WTC11 (cell line): Measurements from ENCODE around the gene OR2C3. TPM values are rescaled to one million over a fixed set of nuclear protein-coding genes. Genes with fewer than 3 reads are reported as not detected.

Experiments used
- ATAC-seq: fragments of 200-7000 bp; cut with Tn5 transposase; 2 replicates; pipeline ENCODE4 v1.10.0; 2021; ENCODE audit warnings: mild to moderate bottlenecking, moderate library complexity
- CTCF ChIA-PET: fragments of 300-600 bp; sonication (Branson Sonifier 250); formaldehyde crosslinking; loops from one replicate; lab custom pipeline; 2021; ENCODE audit warnings: antibody characterized with exemption; lab: Charles Lee
- POLR2A ChIA-PET: fragments of 350-600 bp; sonication (Branson Sonifier 250); formaldehyde crosslinking; loops from one replicate; lab custom pipeline; 2021; ENCODE audit warnings: antibody characterized with exemption; lab: Charles Lee
- DNase-seq: peaks from one replicate; pipeline ENCODE4 v3.0.0; 2021; ENCODE audit warnings: low spot score
- H3K27ac Mint-ChIP-seq: 2 replicates; pipeline ENCODE4 v1.8.0; 2021; ENCODE audit warnings: mixed read lengths
- H3K27me3 Mint-ChIP-seq: 2 replicates; pipeline ENCODE4 v1.8.0; 2021; ENCODE audit warnings: low read depth, mild to moderate bottlenecking, moderate library complexity, mixed read lengths
- H3K36me3 Mint-ChIP-seq: 2 replicates; pipeline ENCODE4 v1.8.0; 2021; ENCODE audit warnings: mixed read lengths
- H3K4me1 Mint-ChIP-seq: 2 replicates; pipeline ENCODE4 v1.8.0; 2022; ENCODE audit warnings: mixed read lengths
- H3K4me3 Mint-ChIP-seq: 2 replicates; pipeline ENCODE4 v1.8.0; 2021; ENCODE audit warnings: mild to moderate bottlenecking, moderate library complexity, mixed read lengths
- H3K9me3 Mint-ChIP-seq: 2 replicates; pipeline ENCODE4 v1.8.0; 2021; ENCODE audit warnings: mixed read lengths
- ATF1 ChIP-seq: sonication (generic); formaldehyde crosslinking; IDR thresholded peaks from 2 replicates; pipeline ENCODE4 v1.8.1; 2023; ENCODE audit warnings: mild to moderate bottlenecking, moderate library complexity, missing genetic modification reagents
- CTCF ChIP-seq: fragments of 200-600 bp; IDR thresholded peaks from 2 replicates; pipeline ENCODE4 v1.8.0; 2022; ENCODE audit warnings: antibody characterized with exemption
- ESRRA ChIP-seq: sonication (generic); formaldehyde crosslinking; IDR thresholded peaks from 2 replicates; pipeline ENCODE4 v1.8.1; 2022; ENCODE audit warnings: mild to moderate bottlenecking, missing genetic modification reagents, borderline replicate concordance
- HMGA2 ChIP-seq: fragments of 250-450 bp; sonication (Bioruptor Pico); IDR thresholded peaks from 2 replicates; pipeline ENCODE4 v1.4.0; 2021; ENCODE audit warnings: mild to moderate bottlenecking, moderate library complexity
- IRF2 ChIP-seq: sonication (generic); formaldehyde crosslinking; IDR thresholded peaks from 2 replicates; pipeline ENCODE4 v1.8.0; 2022; ENCODE audit warnings: low read depth, missing genetic modification reagents, borderline replicate concordance
- JAZF1 ChIP-seq: fragments of 250-450 bp; sonication (Bioruptor Pico); IDR thresholded peaks from 2 replicates; pipeline ENCODE4 v1.9.0; 2021; ENCODE audit warnings: moderate library complexity, mild to moderate bottlenecking, inconsistent platforms
- JUN ChIP-seq: sonication (generic); formaldehyde crosslinking; IDR thresholded peaks from 2 replicates; pipeline ENCODE4 v1.8.0; 2023; ENCODE audit warnings: mild to moderate bottlenecking, missing genetic modification reagents
- MLX ChIP-seq: sonication (generic); formaldehyde crosslinking; IDR thresholded peaks from 2 replicates; pipeline ENCODE4 v1.8.1; 2023; ENCODE audit warnings: mild to moderate bottlenecking, missing genetic modification reagents, moderate library complexity
- NFATC4 ChIP-seq: fragments of 250-450 bp; sonication (Bioruptor Pico); IDR thresholded peaks from 2 replicates; pipeline ENCODE4 v1.9.0; 2021; ENCODE audit warnings: mild to moderate bottlenecking
- NR3C1 ChIP-seq: sonication (generic); formaldehyde crosslinking; conservative IDR thresholded peaks from 2 replicates; pipeline ENCODE4 v1.8.1; 2023; ENCODE audit warnings: low read depth, mild to moderate bottlenecking, missing genetic modification reagents
- SOX15 ChIP-seq: fragments of 250-450 bp; sonication (Bioruptor Pico); IDR thresholded peaks from 2 replicates; pipeline ENCODE4 v1.9.0; 2021; ENCODE audit warnings: mild to moderate bottlenecking
- SP1 ChIP-seq: sonication (generic); formaldehyde crosslinking; conservative IDR thresholded peaks from 2 replicates; pipeline ENCODE4 v1.8.1; 2022; ENCODE audit warnings: missing genetic modification reagents
- TEAD4 ChIP-seq: sonication (generic); formaldehyde crosslinking; IDR thresholded peaks from 2 replicates; pipeline ENCODE4 v1.8.0; 2022; ENCODE audit warnings: mild to moderate bottlenecking, missing genetic modification reagents
- TP53 ChIP-seq: sonication (generic); formaldehyde crosslinking; IDR thresholded peaks from 2 replicates; pipeline ENCODE4 v1.8.1; 2023; ENCODE audit warnings: mild to moderate bottlenecking, missing genetic modification reagents
- USF2 ChIP-seq: sonication (generic); formaldehyde crosslinking; IDR thresholded peaks from 2 replicates; pipeline ENCODE4 v1.8.1; 2023; ENCODE audit warnings: mild to moderate bottlenecking, missing genetic modification reagents, moderate library complexity
- ZBTB21 ChIP-seq: sonication (generic); formaldehyde crosslinking; IDR thresholded peaks from 2 replicates; pipeline ENCODE4 v1.8.1; 2023; ENCODE audit warnings: mild to moderate bottlenecking, missing genetic modification reagents, borderline replicate concordance
- ZMAT4 ChIP-seq: fragments of 250-450 bp; sonication (Bioruptor Pico); IDR thresholded peaks from 2 replicates; pipeline ENCODE4 v1.9.0; 2021; ENCODE audit warnings: mild to moderate bottlenecking
- ZNF121 ChIP-seq: sonication (generic); formaldehyde crosslinking; IDR thresholded peaks from 2 replicates; pipeline ENCODE4 v1.8.0; 2023; ENCODE audit warnings: missing genetic modification reagents
- ZNF396 ChIP-seq: fragments of 250-450 bp; sonication (Bioruptor Pico); IDR thresholded peaks from 2 replicates; pipeline ENCODE4 v1.8.0; 2021; ENCODE audit warnings: mild to moderate bottlenecking, moderate library complexity, borderline replicate concordance
- ZNF425 ChIP-seq: fragments of 250-450 bp; sonication (Bioruptor Pico); conservative IDR thresholded peaks from 2 replicates; pipeline ENCODE4 v1.9.0; 2021; ENCODE audit warnings: mild to moderate bottlenecking
- total RNA-seq: library from RNA; stranded (reverse); gene quantifications from 3 replicates; pipeline ENCODE4 v1.2.3, GENCODE V29; 2021
- TF ChIP-seq, protein P1 (sequence below): sonication (generic); formaldehyde crosslinking; IDR thresholded peaks from 2 replicates; pipeline ENCODE4 v1.8.0; 2022; ENCODE audit warnings: mild to moderate bottlenecking, missing genetic modification reagents
- TF ChIP-seq, protein P2 (sequence below): fragments of 250-450 bp; sonication (Bioruptor Pico); IDR thresholded peaks from 2 replicates; pipeline ENCODE4 v1.8.0; 2021; ENCODE audit warnings: mild to moderate bottlenecking
- TF ChIP-seq, protein P3 (sequence below): sonication (generic); formaldehyde crosslinking; IDR thresholded peaks from 2 replicates; pipeline ENCODE4 v1.8.0; 2022; ENCODE audit warnings: mild to moderate bottlenecking, missing genetic modification reagents

OR2C3 gene
- total RNA-seq, 1 experiment from 2014 or later, result not detected

DNA sequence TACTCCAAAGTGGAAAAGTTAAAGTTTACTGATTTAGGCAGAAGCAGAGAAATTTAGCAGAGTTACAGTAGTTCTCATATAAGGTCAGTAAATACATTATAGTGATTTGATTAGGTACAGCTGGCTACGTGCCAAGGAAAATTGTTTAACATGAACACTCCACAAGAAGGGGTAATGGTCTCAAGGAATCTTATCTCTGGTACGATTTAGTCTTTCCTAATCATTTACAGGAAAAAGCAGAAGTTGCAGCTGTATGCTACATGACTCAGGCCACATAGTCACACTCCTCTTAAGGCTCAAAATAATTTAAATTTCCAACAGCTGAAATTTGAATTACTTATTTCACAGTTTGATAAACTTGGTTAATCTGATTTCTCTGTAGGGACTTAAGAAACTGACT, 41.5 kb downstream of the OR2C3 start:
- Mint-ChIP-seq H3K36me3 (no peaks in the 10 kb centered on the region), H3K27ac (no peak overlapping the region), H3K4me1 (peaks cover 24% of the 10 kb centered on the region), H3K4me3 (no peak overlapping the region), H3K27me3 (no peaks in the 10 kb centered on the region), H3K9me3 (peaks cover 4% of the 10 kb centered on the region; the same call in 1 of the 2 replicates)
- TF ChIP-seq ATF1 (CRISPR knock-in tag), result no peak
- no peak for TF ChIP-seq TP53 (CRISPR knock-in tag)
- TF ChIP-seq SOX15 (CRISPR knock-in tag), result no peak
- TF ChIP-seq ZNF396, result no peak
- no peak for TF ChIP-seq IRF2 (CRISPR knock-in tag)
- ChIA-PET POLR2A (no interaction called here), CTCF (no interaction called here)
- ATAC-seq (no peak), DNase-seq (no peak)

DNA sequence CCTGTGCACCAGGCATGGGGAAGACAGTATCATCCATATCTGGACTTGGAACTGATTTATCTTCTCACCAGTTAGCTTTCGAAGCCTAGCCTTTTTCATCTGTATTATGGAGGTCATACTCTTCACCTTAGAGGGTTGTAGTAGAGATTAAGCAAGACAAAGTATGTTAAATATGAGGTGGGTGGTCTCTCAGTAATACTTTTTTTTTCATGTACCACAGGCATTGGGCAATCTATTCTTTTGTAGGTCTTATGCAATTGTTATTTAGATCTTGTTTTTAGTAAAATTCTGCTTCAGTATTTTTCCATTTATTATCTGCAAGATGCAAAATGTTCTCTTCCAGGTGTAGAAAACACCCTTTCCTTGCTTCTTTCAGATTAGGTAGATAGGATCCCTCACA, 43.1 kb downstream of the OR2C3 start:
- ATAC-seq, result no peak
- peaks cover 4% of the 10 kb centered on the region; the same call in 1 of the 2 replicates for H3K9me3 Mint-ChIP-seq
- H3K36me3 Mint-ChIP-seq, result no peaks in the 10 kb centered on the region
- CTCF ChIA-PET, result no interaction called here
- no peaks in the 10 kb centered on the region for H3K27me3 Mint-ChIP-seq
- DNase-seq, result no peak
- no peak for TF ChIP-seq HMGA2 (CRISPR knock-in tag)
- TF ChIP-seq ZNF121 (CRISPR knock-in tag), result no peak
- TF ChIP-seq CTCF, result no peak
- TF ChIP-seq NFATC4 (CRISPR knock-in tag), result no peak
- no peak for TF ChIP-seq ZMAT4 (CRISPR knock-in tag)
- TF ChIP-seq SP1 (CRISPR knock-in tag), result no peak
- no peak for TF ChIP-seq USF2 (CRISPR knock-in tag)
- TF ChIP-seq ZNF425 (CRISPR knock-in tag), result no peak
- TF ChIP-seq, protein P1, sequence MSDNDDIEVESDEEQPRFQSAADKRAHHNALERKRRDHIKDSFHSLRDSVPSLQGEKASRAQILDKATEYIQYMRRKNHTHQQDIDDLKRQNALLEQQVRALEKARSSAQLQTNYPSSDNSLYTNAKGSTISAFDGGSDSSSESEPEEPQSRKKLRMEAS, result no peak
- TF ChIP-seq ESRRA, result no peak
- TF ChIP-seq, protein P2, sequence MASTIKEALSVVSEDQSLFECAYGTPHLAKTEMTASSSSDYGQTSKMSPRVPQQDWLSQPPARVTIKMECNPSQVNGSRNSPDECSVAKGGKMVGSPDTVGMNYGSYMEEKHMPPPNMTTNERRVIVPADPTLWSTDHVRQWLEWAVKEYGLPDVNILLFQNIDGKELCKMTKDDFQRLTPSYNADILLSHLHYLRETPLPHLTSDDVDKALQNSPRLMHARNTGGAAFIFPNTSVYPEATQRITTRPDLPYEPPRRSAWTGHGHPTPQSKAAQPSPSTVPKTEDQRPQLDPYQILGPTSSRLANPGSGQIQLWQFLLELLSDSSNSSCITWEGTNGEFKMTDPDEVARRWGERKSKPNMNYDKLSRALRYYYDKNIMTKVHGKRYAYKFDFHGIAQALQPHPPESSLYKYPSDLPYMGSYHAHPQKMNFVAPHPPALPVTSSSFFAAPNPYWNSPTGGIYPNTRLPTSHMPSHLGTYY (CRISPR knock-in tag), result no peak
- no peak for TF ChIP-seq TEAD4
- TF ChIP-seq MLX (CRISPR knock-in tag), result no peak
- TF ChIP-seq, protein P3, sequence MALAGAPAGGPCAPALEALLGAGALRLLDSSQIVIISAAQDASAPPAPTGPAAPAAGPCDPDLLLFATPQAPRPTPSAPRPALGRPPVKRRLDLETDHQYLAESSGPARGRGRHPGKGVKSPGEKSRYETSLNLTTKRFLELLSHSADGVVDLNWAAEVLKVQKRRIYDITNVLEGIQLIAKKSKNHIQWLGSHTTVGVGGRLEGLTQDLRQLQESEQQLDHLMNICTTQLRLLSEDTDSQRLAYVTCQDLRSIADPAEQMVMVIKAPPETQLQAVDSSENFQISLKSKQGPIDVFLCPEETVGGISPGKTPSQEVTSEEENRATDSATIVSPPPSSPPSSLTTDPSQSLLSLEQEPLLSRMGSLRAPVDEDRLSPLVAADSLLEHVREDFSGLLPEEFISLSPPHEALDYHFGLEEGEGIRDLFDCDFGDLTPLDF (CRISPR knock-in tag), result no peak
- no peak for TF ChIP-seq JAZF1 (CRISPR knock-in tag)
- no peak for TF ChIP-seq JUN
- TF ChIP-seq NR3C1 (CRISPR knock-in tag), result no peak
- no peak for TF ChIP-seq ZBTB21 (CRISPR knock-in tag)
- H3K27ac Mint-ChIP-seq, result no peak overlapping the region
- H3K4me3 Mint-ChIP-seq, result no peak overlapping the region
- H3K4me1 Mint-ChIP-seq, result peaks cover 20% of the 10 kb centered on the region
- POLR2A ChIA-PET, result no interaction called here
